Measurements from ENCODE around the gene NPC2.

GRCh38 chr14:74502236-74503019, 9.3 kb upstream of the NPC2 start:
- TF ChIP-seq POLR2A (IDR thresholded peaks at IDR 0.05; ENCODE audit: low read depth, low read length) (no peak), POLR2AphosphoS5 (IDR thresholded peaks at IDR 0.05; ENCODE audit: low read depth, low read length) (no peak), TAF1 (IDR thresholded peaks at IDR 0.05; ENCODE audit: borderline replicate concordance, low read depth, low read length) (no peak)

Data from GM12892 (cell line).